HEK293 (cell line): Measurements from ENCODE around the gene PLXNA2.

Experiments
- REPIN1 ChIP-seq: fragments of 450-650 bp; formaldehyde crosslinking; IDR thresholded peaks from 2 replicates; pipeline ENCODE4 v1.5.1; 2017; ENCODE audit warnings: missing biosample characterization, missing genetic modification characterization, low read depth
- ZNF707 ChIP-seq: fragments of 450-650 bp; formaldehyde crosslinking; IDR thresholded peaks from 2 replicates; pipeline ENCODE4 v1.5.1; 2016; ENCODE audit warnings: missing biosample characterization, missing genetic modification characterization
- TF ChIP-seq, protein P1 (sequence below): fragments of 450-650 bp; formaldehyde crosslinking; IDR thresholded peaks from 2 replicates; pipeline ENCODE4 v1.5.1; 2016; ENCODE audit warnings: missing biosample characterization, missing genetic modification characterization

DNA sequence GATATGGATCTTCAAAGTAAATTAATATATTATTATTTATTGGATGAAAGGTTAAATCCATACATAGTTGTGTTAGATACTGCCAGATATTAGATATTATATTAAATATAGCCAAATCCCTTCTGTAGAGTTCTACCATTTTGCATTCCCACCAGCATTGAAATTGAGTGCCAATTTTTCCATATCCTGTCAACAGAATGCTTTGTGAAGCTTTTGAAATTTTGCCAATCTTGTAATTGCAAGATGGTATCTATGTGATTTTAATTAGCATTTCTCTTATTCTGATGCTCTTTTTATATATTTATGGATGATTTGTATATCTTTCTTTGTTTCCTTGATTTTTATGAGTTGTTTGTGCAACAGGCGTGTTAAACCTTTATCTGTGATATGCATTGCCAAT is 266.3 kb downstream of the PLXNA2 start:
- TF ChIP-seq, protein P1, sequence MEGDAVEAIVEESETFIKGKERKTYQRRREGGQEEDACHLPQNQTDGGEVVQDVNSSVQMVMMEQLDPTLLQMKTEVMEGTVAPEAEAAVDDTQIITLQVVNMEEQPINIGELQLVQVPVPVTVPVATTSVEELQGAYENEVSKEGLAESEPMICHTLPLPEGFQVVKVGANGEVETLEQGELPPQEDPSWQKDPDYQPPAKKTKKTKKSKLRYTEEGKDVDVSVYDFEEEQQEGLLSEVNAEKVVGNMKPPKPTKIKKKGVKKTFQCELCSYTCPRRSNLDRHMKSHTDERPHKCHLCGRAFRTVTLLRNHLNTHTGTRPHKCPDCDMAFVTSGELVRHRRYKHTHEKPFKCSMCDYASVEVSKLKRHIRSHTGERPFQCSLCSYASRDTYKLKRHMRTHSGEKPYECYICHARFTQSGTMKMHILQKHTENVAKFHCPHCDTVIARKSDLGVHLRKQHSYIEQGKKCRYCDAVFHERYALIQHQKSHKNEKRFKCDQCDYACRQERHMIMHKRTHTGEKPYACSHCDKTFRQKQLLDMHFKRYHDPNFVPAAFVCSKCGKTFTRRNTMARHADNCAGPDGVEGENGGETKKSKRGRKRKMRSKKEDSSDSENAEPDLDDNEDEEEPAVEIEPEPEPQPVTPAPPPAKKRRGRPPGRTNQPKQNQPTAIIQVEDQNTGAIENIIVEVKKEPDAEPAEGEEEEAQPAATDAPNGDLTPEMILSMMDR, result no peak
- TF ChIP-seq ZNF707, result no peak
- no peak for TF ChIP-seq REPIN1 (tag by site-specific recombination)
